HEK293 (cell line): ENCODE results near the gene CYP3A7.

ENCODE experiments used
- CTCF ChIP-seq: fragments of 450-650 bp; formaldehyde crosslinking; IDR thresholded peaks from 2 replicates; pipeline ENCODE4 v1.5.1; 2016; ENCODE audit warnings: missing biosample characterization, missing genetic modification characterization
- GFI1B ChIP-seq: fragments of 450-650 bp; formaldehyde crosslinking; IDR thresholded peaks from 2 replicates; pipeline ENCODE4 v1.5.1; 2016; ENCODE audit warnings: missing biosample characterization, missing genetic modification characterization
- REST ChIP-seq: fragments of 450-650 bp; formaldehyde crosslinking; IDR thresholded peaks from 2 replicates; pipeline ENCODE4 v1.5.1; 2016; ENCODE audit warnings: missing biosample characterization, missing genetic modification characterization
- SP7 ChIP-seq: fragments of 450-650 bp; formaldehyde crosslinking; IDR thresholded peaks from 2 replicates; pipeline ENCODE4 v1.5.1; 2016; ENCODE audit warnings: missing biosample characterization, missing genetic modification characterization
- ZNF416 ChIP-seq: fragments of 450-650 bp; formaldehyde crosslinking; IDR thresholded peaks from 2 replicates; pipeline ENCODE4 v1.5.1; 2016; ENCODE audit warnings: missing biosample characterization, missing genetic modification characterization
- ZNF558 ChIP-seq: fragments of 450-650 bp; formaldehyde crosslinking; IDR thresholded peaks from 2 replicates; pipeline ENCODE4 v1.5.1; 2016; ENCODE audit warnings: missing biosample characterization, missing genetic modification characterization

GRCh38 chr7:99667179-99667578 lies 67.8 kb downstream of the CYP3A7 start:
- no peak for TF ChIP-seq REST (tag by site-specific recombination)
- no peak for TF ChIP-seq CTCF (tag by site-specific recombination)
- no peak for TF ChIP-seq SP7
- TF ChIP-seq ZNF558 (tag by site-specific recombination), result no peak
- no peak for TF ChIP-seq GFI1B
- no peak for TF ChIP-seq ZNF416 (tag by site-specific recombination)
